Measurements from ENCODE around the gene THOC6.
A peak's percentile ranks its signal among the peaks of the same experiment; 100 is the strongest.

THOC6 gene

GRCh38 chr16:3029491-3030221, 5.8 kb downstream of the THOC6 start:
- DNase-seq = no peak

GRCh38 chr16:3030222-3031212, 6.7 kb downstream of the THOC6 start:
- no peak for DNase-seq

- DNase-seq = no peak
These were observed 8.8 kb downstream of the THOC6 start for GRCh38 chr16:3032624-3033023.

GRCh38 chr16:3035289-3035971, 11.6 kb downstream of the THOC6 start:
- DNase-seq = no peak

GRCh38 chr16:3035972-3036725, 12.3 kb downstream of the THOC6 start:
- no peak for DNase-seq

- DNase-seq = no peak
These were observed 13.0 kb downstream of the THOC6 start, which contains the start of gene BICDL2 for GRCh38 chr16:3036726-3037315. BICDL2 (minus strand) TSS chr16:3036944; CDS start chr16:3035496, 1,448 bp downstream.

GRCh38 chr16:3038256-3038655, 14.4 kb downstream of the THOC6 start:
- no peak for DNase-seq

- no peak for DNase-seq
These were observed 15.1 kb downstream of the THOC6 start for GRCh38 chr16:3038896-3039295.

GRCh38 chr16:3042376-3042775, 18.5 kb downstream of the THOC6 start:
- no peak for DNase-seq

- DNase-seq = no peak
These were observed 20.9 kb downstream of the THOC6 start for GRCh38 chr16:3044708-3045107.

- DNase-seq = no peak
These were observed 22.2 kb downstream of the THOC6 start, which contains the start of gene MMP25 for GRCh38 chr16:3045758-3046640. MMP25 (plus strand) TSS chr16:3046561; CDS start chr16:3046918, 357 bp downstream.

- DNase-seq = no peak
These were observed 23.0 kb downstream of the THOC6 start for GRCh38 chr16:3046641-3047386.

GRCh38 chr16:3047387-3047720, 23.5 kb downstream of the THOC6 start:
- DNase-seq = no peak

- no peak for DNase-seq
These were observed 26.2 kb downstream of the THOC6 start for GRCh38 chr16:3049921-3050481.

GRCh38 chr16:3050487-3050886, 26.7 kb downstream of the THOC6 start:
- no peak for DNase-seq

GRCh38 chr16:3051009-3051408, 27.2 kb downstream of the THOC6 start:
- no peak for DNase-seq

- peak in 1 of 56 donors; percentile 5 for DNase-seq
These were observed 27.7 kb downstream of the THOC6 start for GRCh38 chr16:3051494-3051893.

All from nucleus accumbens (tissue), 56 donors.